ENCODE measurements around the gene ITSN1. TPM values are rescaled to one million over a fixed set of nuclear protein-coding genes. Genes with fewer than 3 reads are reported as not detected.
"Not testable (repeated sequence)": the region's sequence is repeated elsewhere in the genome, so short reads cannot be mapped to it uniquely, and the experiment has no call there.

ITSN1 gene
- polyA plus RNA-seq = under 1 TPM in 2 of 3 donors, not detected in 1; 0.50 to 0.57 TPM

DNA sequence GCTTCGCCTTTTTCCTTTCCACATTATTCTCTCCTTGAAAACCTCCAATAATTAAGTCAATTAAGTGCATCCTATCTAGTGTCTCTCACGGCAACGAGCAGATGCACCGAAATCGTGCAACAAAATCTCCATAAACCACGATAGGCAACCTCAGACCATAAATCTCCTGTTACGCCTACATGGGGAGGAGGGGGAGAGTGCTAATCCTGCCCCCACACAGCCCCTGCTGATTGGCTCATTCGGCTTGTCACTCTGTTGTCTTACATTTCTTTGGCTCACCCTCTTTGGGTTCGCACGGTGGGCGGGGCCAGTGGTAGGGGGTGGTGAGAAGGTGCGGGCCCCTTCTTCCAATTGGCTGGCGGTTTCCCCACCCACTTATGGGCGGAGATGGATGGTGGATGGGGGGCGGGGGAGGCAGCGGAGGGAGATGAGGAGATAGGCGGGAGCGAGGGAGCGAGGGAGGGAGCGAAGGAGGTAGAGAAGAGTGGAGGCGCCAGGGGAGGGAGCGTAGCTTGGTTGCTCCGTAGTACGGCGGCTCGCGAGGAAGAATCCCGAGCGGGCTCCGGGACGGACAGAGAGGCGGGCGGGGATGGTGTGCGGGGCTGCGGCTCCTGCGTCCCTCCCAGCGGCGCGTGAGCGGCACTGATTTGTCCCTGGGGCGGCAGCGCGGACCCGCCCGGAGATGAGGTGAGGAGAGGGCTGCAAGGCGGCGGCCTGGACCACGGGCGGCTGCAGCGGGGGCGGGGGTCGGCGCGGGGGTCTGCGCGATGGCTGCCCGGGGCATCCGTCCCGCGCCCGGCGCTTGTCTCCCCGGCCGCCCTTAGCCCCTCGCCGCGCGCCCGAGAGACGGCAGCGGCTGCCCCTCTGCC is at the start of gene ITSN1:
TSS of gene ITSN1 (plus strand) at position 475 of the 869 bp plus-strand sequence. CDS start 76,328 bp downstream, outside the sequence.
- H3K9me3 Mint-ChIP-seq = no peaks in the 10 kb centered on the region

GRCh38 chr21:33598051-33598450 is 44.2 kb upstream of the ITSN1 start:
- no peak for DNase-seq
- Mint-ChIP-seq H3K27me3 (ENCODE audit: low read depth in 3 of 3) (no peaks in the 10 kb centered on the region), H3K27ac (no peak overlapping the region), H3K36me3 (peaks cover 18 to 32% (median 21%) of the 10 kb centered on the region in 3 donors), H3K9me3 (no peaks in the 10 kb centered on the region), H3K4me1 (no peaks in the 10 kb centered on the region), H3K4me3 (no peak overlapping the region)

More for the DNA sequence above, at the start of gene ITSN1:
- peaks cover 3 to 18% (median 5%) of the 10 kb centered on the region in 3 donors for H3K27me3 Mint-ChIP-seq (ENCODE audit: low read depth in 3 of 3)
- peaks cover 15 to 34% of the 10 kb centered on the region in 2 donors for H3K4me1 Mint-ChIP-seq
- peak within 1 kb of the TSS; percentile 77 to 98 (median 97) for H3K27ac Mint-ChIP-seq
- H3K36me3 Mint-ChIP-seq = peaks cover 0 to 4% (median 3%) of the 10 kb centered on the region in 3 donors
- H3K4me3 Mint-ChIP-seq = peak within 1 kb of the TSS; percentile 93 to 99 (median 98)
- peak; percentile 99 for DNase-seq

DNA sequence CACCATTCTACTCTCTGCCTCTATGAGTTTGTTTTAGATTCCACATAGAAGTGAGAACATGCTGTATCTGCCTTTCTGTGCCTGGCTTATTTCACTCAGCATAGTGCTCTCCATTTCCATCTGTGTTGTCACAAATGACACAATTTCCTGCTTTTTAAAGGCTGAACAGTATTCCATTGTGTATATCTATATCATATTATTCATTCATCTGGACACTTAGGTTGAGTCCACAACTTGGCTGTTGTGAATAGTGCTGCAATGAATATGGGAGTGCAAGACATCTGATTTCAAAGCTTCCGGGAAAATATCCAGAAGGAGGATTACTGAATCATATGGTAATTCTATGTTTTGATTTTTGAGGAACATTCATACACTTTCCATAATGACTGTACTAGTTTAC is 33.7 kb upstream of the ITSN1 start:
- Mint-ChIP-seq H3K4me1 (peaks cover 2 to 5% of the 10 kb centered on the region in 2 donors), H3K36me3 (peaks cover 0 to 18% (median 10%) of the 10 kb centered on the region in 3 donors), H3K9me3 (no peaks in the 10 kb centered on the region), H3K27ac (peak overlapping the region in 1 of 6 donors; percentile 2), H3K27me3 (ENCODE audit: low read depth in 3 of 3) (peaks cover 0 to 2% (median 0%) of the 10 kb centered on the region in 3 donors), H3K4me3 (no peak overlapping the region)
- DNase-seq = no peak

- H3K36me3 Mint-ChIP-seq = peaks cover 0 to 18% (median 10%) of the 10 kb centered on the region in 3 donors
- H3K27me3 Mint-ChIP-seq (ENCODE audit: low read depth in 3 of 3) = peaks cover 0 to 2% (median 0%) of the 10 kb centered on the region in 3 donors
- no peak for DNase-seq
- H3K27ac Mint-ChIP-seq = no peak overlapping the region
- no peak overlapping the region for H3K4me3 Mint-ChIP-seq
- H3K4me1 Mint-ChIP-seq = no peaks in the 10 kb centered on the region
- no peaks in the 10 kb centered on the region for H3K9me3 Mint-ChIP-seq
Observed at GRCh38 chr21:33611006-33611744, 31.1 kb upstream of the ITSN1 start.

- not testable (repeated sequence) for H3K9me3 Mint-ChIP-seq, H3K27ac Mint-ChIP-seq
Observed at GRCh38 chr21:33617565-33617964, 24.7 kb upstream of the ITSN1 start.

DNA sequence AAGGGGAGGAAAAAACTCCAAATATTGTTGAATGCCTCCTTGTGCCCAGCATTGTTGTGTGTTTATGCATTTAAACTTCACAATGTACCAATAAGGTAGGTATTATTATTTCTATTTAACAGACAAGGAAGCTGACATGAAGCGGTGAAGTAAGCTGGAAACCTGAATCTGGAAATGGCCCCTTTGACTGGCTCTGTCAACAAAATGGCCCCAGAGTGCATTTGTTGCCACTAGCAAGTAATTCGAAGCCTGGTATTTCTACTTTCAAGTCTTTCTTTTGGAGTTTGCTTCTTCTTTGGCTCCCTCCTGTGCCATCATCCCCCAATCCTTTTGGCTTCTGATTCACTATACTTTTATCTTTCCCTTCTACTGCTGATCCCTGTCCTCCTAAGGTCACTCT is 23.9 kb upstream of the ITSN1 start:
- H3K4me1 Mint-ChIP-seq = no peaks in the 10 kb centered on the region
- H3K27me3 Mint-ChIP-seq (ENCODE audit: low read depth in 3 of 3) = no peaks in the 10 kb centered on the region
- no peak for DNase-seq
- no peak overlapping the region for H3K4me3 Mint-ChIP-seq
- H3K9me3 Mint-ChIP-seq = no peaks in the 10 kb centered on the region
- H3K27ac Mint-ChIP-seq = no peak overlapping the region
- H3K36me3 Mint-ChIP-seq = peaks cover 9 to 36% (median 14%) of the 10 kb centered on the region in 3 donors

More at GRCh38 chr21:33617565-33617964, 24.7 kb upstream of the ITSN1 start:
- H3K36me3 Mint-ChIP-seq = peaks cover 14 to 38% (median 16%) of the 10 kb centered on the region in 3 donors
- not testable (repeated sequence) for H3K4me1 Mint-ChIP-seq; DNase-seq; H3K27me3 Mint-ChIP-seq (ENCODE audit: low read depth in 3 of 3); H3K4me3 Mint-ChIP-seq

GRCh38 chr21:33619726-33620125 is 22.6 kb upstream of the ITSN1 start:
- Mint-ChIP-seq H3K36me3 (peaks cover 8 to 36% (median 14%) of the 10 kb centered on the region in 3 donors), H3K27me3 (ENCODE audit: low read depth in 3 of 3) (no peaks in the 10 kb centered on the region), H3K4me3 (no peak overlapping the region), H3K4me1 (no peaks in the 10 kb centered on the region), H3K9me3 (no peaks in the 10 kb centered on the region), H3K27ac (peak overlapping the region in 1 of 6 donors; percentile 1)
- DNase-seq = no peak

GRCh38 chr21:33622253-33622652 is 20.0 kb upstream of the ITSN1 start:
- peaks cover 11 to 35% (median 13%) of the 10 kb centered on the region in 3 donors for H3K36me3 Mint-ChIP-seq
- H3K27me3 Mint-ChIP-seq (ENCODE audit: low read depth in 3 of 3) = no peaks in the 10 kb centered on the region
- no peaks in the 10 kb centered on the region for H3K9me3 Mint-ChIP-seq
- no peaks in the 10 kb centered on the region for H3K4me1 Mint-ChIP-seq
- no peak overlapping the region for H3K4me3 Mint-ChIP-seq
- DNase-seq = no peak
- no peak overlapping the region for H3K27ac Mint-ChIP-seq

- H3K27me3 Mint-ChIP-seq (ENCODE audit: low read depth in 3 of 3); H3K4me1 Mint-ChIP-seq; DNase-seq; H3K9me3 Mint-ChIP-seq; H3K27ac Mint-ChIP-seq; H3K4me3 Mint-ChIP-seq: not testable (repeated sequence)
- H3K36me3 Mint-ChIP-seq = peaks cover 13 to 33% (median 16%) of the 10 kb centered on the region in 3 donors
Observed at GRCh38 chr21:33626151-33626550, 16.1 kb upstream of the ITSN1 start.

GRCh38 chr21:33634254-33634653 is 8.0 kb upstream of the ITSN1 start:
- DNase-seq = no peak
- Mint-ChIP-seq H3K4me1 (peaks cover 3 to 24% of the 10 kb centered on the region in 2 donors), H3K36me3 (peaks cover 9 to 22% (median 16%) of the 10 kb centered on the region in 3 donors), H3K27me3 (ENCODE audit: low read depth in 3 of 3) (no peaks in the 10 kb centered on the region), H3K4me3 (no peak overlapping the region), H3K27ac (no peak overlapping the region), H3K9me3 (no peaks in the 10 kb centered on the region)

DNA sequence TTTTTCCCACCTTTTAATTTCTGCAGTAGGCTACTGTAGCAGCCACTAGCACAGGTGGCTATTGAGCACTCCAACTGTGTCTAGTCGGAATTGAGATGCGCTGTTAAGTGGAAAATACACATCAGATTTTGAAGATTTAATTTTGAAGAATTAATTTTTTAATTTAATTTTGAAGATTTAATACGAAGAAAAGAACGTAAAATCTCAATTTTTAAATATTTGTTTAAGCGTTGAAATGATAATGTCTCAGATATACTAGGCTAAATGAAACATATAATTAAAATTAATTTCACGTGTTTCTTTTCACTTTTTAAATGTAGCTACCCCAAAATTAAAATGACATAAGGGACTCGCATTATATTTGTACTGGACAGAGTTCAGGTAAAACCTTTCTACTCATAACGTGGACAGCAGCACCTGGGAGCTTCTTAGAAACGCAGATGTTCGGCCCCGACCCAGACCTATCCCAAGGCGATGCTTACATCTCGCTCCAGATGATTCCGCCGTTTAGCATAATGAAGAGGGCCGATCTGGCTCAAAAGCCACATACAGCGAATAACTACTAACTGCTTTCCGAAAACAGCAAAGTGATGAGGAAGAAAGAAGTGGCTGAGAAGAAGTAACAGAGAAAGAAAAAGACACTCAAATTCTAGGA is 1.5 kb upstream of the ITSN1 start:
- Mint-ChIP-seq H3K4me1 (peaks cover 17 to 45% of the 10 kb centered on the region in 2 donors), H3K27ac (peak overlapping the region; percentile 77 to 98 (median 97)), H3K4me3 (peak overlapping the region; percentile 93 to 99 (median 98)), H3K9me3 (no peaks in the 10 kb centered on the region), H3K36me3 (peaks cover 0 to 4% (median 3%) of the 10 kb centered on the region in 3 donors), H3K27me3 (ENCODE audit: low read depth in 3 of 3) (peaks cover 3 to 16% (median 5%) of the 10 kb centered on the region in 3 donors)
- DNase-seq = no peak

DNA sequence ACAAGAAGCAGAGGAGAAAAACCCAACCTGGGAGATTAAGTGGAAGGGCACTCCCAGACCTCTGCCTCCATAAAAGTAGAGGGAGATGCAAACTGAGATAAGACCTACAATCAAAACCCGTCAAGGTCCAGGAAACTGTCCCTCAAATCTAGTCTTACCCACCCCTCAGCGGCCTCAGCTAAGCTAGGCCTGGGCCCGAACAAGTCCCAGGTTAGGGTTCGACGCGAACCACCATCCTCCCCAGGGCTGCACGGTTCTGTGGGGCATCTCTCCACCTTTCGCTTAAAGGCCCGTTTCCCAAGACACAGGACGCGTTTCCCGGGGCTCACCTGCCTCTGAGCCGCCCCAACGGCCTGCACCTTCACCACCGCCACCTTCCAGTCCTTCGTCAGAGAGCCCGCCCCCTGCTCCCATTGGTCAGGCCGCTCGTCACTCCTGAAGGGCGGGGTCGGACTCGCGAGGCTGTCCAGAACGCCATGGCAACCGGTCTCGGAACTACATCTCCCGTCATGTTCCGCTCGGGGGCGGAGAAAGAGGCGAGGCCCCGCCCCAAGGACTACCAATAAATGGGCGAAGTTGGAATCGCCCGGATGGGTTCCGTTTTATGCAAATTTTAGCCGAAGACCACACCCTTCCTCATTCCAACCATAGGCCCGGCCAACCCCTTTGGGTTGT is 812 bp upstream of the ITSN1 start, which contains the start of gene CRYZL1:
TSS of gene CRYZL1 (minus strand) at position 390 of the 675 bp plus-strand sequence. CDS start 10,190 bp downstream, outside the sequence.
- peaks cover 0 to 4% (median 3%) of the 10 kb centered on the region in 3 donors for H3K36me3 Mint-ChIP-seq

More for the DNA sequence above, 812 bp upstream of the ITSN1 start, which contains the start of gene CRYZL1:
- peaks cover 17 to 42% of the 10 kb centered on the region in 2 donors for H3K4me1 Mint-ChIP-seq
- DNase-seq = peak; percentile 99 to 100 (median 100)
- peak within 1 kb of the TSS; percentile 93 to 99 (median 98) for H3K4me3 Mint-ChIP-seq
- H3K27me3 Mint-ChIP-seq (ENCODE audit: low read depth in 3 of 3) = peaks cover 3 to 18% (median 5%) of the 10 kb centered on the region in 3 donors
- no peaks in the 10 kb centered on the region for H3K9me3 Mint-ChIP-seq
- peak within 1 kb of the TSS; percentile 77 to 98 (median 97) for H3K27ac Mint-ChIP-seq
